Heart left ventricle (tissue), 16 donors: ENCODE measurements around the gene HRH2. TPM values are rescaled to one million over a fixed set of nuclear protein-coding genes. Genes with fewer than 3 reads are reported as not detected.

ENCODE experiments used
- ATAC-seq, 4 donors: fragments of 200-7000 bp; cut with Tn5 transposase; one replicate each; pipeline ENCODE4 v1.9.1; 2020 to 2022; ENCODE audit warnings: moderate library complexity in 4 of 4, mild to moderate bottlenecking in 3 of 4, moderate number of reproducible peaks in 1 of 4
- DNase-seq, 5 donors: peaks; one replicate each; pipeline ENCODE4 v3.0.0-alpha.2; 2020
- H3K27ac ChIP-seq, 12 donors: fragments of 200-600 bp; sonication (generic) in 4 of 12; one replicate each; pipeline versions ENCODE4 v1.5.0 to v1.8.0; 2016 to 2022; ENCODE audit warnings: mild to moderate bottlenecking in 2 of 12
- H3K27me3 ChIP-seq, 9 donors: fragments of 200-600 bp; sonication (generic) in 2 of 9; one replicate each; pipeline versions ENCODE4 v1.5.1 to v1.8.0; 2016 to 2022; ENCODE audit warnings: mild to moderate bottlenecking in 3 of 9
- H3K36me3 ChIP-seq, 9 donors: fragments of 200-600 bp; sonication (generic) in 2 of 9; one replicate each; pipeline versions ENCODE4 v1.5.0 to v1.8.0; 2018 to 2022; ENCODE audit warnings: mild to moderate bottlenecking in 2 of 9
- H3K4me1 ChIP-seq, 12 donors: fragments of 200-600 bp; sonication (generic) in 4 of 12; one replicate each; pipeline versions ENCODE4 v1.5.0 to v1.8.0; 2016 to 2022; ENCODE audit warnings: mild to moderate bottlenecking in 3 of 12
- H3K4me3 ChIP-seq, 12 donors: fragments of 200-600 bp; sonication (generic) in 4 of 12; one replicate each; pipeline versions ENCODE4 v1.5.0 to v1.8.0; 2017 to 2022; ENCODE audit warnings: mild to moderate bottlenecking in 9 of 12, moderate library complexity in 4 of 12
- H3K9me3 ChIP-seq, 12 donors: fragments of 200-600 bp; sonication (generic) in 4 of 12; one replicate each; pipeline versions ENCODE4 v1.5.0 to v1.8.0; 2016 to 2022; ENCODE audit warnings: mild to moderate bottlenecking in 1 of 12
- POLR2A ChIP-seq, 2 donors: fragments of 450-650 bp; IDR thresholded peaks; one replicate each; pipeline ENCODE4 v1.6.1; 2017; ENCODE audit warnings: antibody characterized with exemption in 2 of 2, mild to moderate bottlenecking in 2 of 2, moderate library complexity in 2 of 2
- WGBS, 4 donors: extraction: QIAGEN DNeasy Blood & Tissue Kit in 2 of 4; methylation state at CpG; one replicate each; pipeline versions ENCODE4 v1.1.5 to v1.1.7; 2013 to 2018; 5-methylcytosine and 5-hydroxymethylcytosine counted together
- intact Hi-C, 10 donors: fragments of 100-400 bp; cut with DNase I; formaldehyde crosslinking; loops; one replicate each; pipeline versions ENCODE4 v1.11.1 to v1.14.2; 2022
- polyA plus RNA-seq, 2 donors: library from polyadenylated mRNA; stranded (reverse); fragments of 200-250 nt; gene quantifications; one replicate each; pipeline ENCODE4 v1.2.3, GENCODE V29; 2013
- total RNA-seq, 9 donors: library from RNA; depleted of rRNA in 2 of 9; stranded (reverse); fragments of >200 nt in 2 of 9; fragmentation: NEBNext Ultra II Directional in 3 of 9; extraction: Animal tissue kit (Norgen Biotek cat#: 25700) in 3 of 9; gene quantifications; one replicate each; pipeline versions ENCODE4 v1.1.0 to v1.2.4, GENCODE V29; 2016 to 2023
- TF ChIP-seq, protein P1 (sequence below), 12 donors: fragments of 200-600 bp; sonication (generic) in 4 of 12; IDR thresholded peaks; one replicate each; pipeline versions ENCODE4 v1.5.0 to v1.8.0; 2018 to 2022; ENCODE audit warnings: antibody characterized with exemption in 12 of 12, mild to moderate bottlenecking in 5 of 12
- donor health status: ischemic (EF 13 %, LVEDD 7.1; RV severe dilation, severe dysfunction).
- donor health status: healthy with polysubstance abuse.
- donor health status: DM: no; HTN: yes; CAD: no.
- donor health status: DM: no; HTN: no; CAD: no.
- donor health status: ischemic (EF 25% LVEDD 6.9; RV normal size, moderate dysfunction).
- donor health status: ischemic (EF 25% LVEDD 5.7; RV mildly dilated, moderate dysfunction).
- donor health status: healthy.
- donor health status: DM: yes; HTN: yes; CAD: no.
- donor health status: ischemic (EF 35%, LVEDD 5.7; RV mildly dilated, moderate dysfunction).
- donor health status: nonischemic (EF 11% LVEDD 7.7; RV severe dilation, severe dysfunction).
- donor health status: DM: yes; HTN: yes; CAD: no.
- donor health status: PGD.
- donor health status: ischemic (EF 29% LVEDD 5.4; RV normal size, mild dysfunction).
- donor health status: nonischemic (EF 23%, LVEDD 6.1; RV moderate dilation, normal function).

The HRH2 gene
- total and polyA plus RNA-seq, 11 donors, result 26.0 to 66.0 (median 35.8) TPM

- peaks cover 0 to 4% (median 0%) of the 10 kb centered on the region in 12 donors for H3K9me3 ChIP-seq
- peaks cover 0 to 9% (median 0%) of the 10 kb centered on the region in 12 donors for H3K4me1 ChIP-seq
- no peak overlapping the region for H3K27ac ChIP-seq
- peak overlapping the region in 2 of 12 donors; percentile 12 to 23 for H3K4me3 ChIP-seq
- no peaks in the 10 kb centered on the region for H3K36me3 ChIP-seq
- DNase-seq, result peak in 1 of 5 donors; percentile 57
- peak; percentile 7 to 75 (median 53) for ATAC-seq
- H3K27me3 ChIP-seq, result peaks cover 0 to 34% (median 11%) of the 10 kb centered on the region in 9 donors
- intact Hi-C loops, result loop anchor here in 2 of 10 donors (5.0 to 10.0 kb wide), 2 partner anchors 197 to 226 kb away; no protein-coding TSS in a partner anchor
- TF ChIP-seq, protein P1, sequence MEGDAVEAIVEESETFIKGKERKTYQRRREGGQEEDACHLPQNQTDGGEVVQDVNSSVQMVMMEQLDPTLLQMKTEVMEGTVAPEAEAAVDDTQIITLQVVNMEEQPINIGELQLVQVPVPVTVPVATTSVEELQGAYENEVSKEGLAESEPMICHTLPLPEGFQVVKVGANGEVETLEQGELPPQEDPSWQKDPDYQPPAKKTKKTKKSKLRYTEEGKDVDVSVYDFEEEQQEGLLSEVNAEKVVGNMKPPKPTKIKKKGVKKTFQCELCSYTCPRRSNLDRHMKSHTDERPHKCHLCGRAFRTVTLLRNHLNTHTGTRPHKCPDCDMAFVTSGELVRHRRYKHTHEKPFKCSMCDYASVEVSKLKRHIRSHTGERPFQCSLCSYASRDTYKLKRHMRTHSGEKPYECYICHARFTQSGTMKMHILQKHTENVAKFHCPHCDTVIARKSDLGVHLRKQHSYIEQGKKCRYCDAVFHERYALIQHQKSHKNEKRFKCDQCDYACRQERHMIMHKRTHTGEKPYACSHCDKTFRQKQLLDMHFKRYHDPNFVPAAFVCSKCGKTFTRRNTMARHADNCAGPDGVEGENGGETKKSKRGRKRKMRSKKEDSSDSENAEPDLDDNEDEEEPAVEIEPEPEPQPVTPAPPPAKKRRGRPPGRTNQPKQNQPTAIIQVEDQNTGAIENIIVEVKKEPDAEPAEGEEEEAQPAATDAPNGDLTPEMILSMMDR (IDR thresholded peaks at IDR 0.05), result peak in 2 of 12 donors; percentile 20 to 24
- TF ChIP-seq POLR2A (IDR thresholded peaks at IDR 0.05), result no peak
- WGBS, 4 donors, result 13 to 23% (median 16%) methylated on average over 28 to 33 of the region's 33 CpGs
These were observed 71.3 kb downstream of the HRH2 start for GRCh38 chr5:175728885-175729828.

DNA sequence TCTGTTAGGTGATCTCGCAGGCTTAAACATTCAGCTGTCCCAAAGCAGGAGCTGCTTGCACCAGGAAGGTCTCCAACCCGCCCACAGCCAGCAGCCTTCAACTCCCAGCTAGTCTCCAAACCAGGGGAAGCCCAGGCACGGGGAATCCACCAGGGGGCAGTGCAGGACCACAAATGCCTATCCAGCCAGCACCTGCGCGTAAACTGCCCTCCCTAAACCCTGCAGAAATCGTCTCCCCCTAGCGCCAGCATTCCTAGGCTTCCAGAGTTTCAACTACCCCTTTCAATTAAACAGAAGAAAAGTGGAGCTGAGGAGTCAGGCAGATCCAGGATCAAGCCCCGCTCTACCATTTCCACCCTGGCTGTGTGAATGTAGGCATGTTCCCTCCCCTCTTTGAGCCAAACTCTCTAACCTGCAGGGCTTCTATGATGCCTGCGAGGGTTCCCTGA lies 72.0 kb downstream of the HRH2 start:
- Histone ChIP-seq H3K4me1 (peaks cover 0 to 9% (median 0%) of the 10 kb centered on the region in 12 donors), H3K27me3 (peaks cover 0 to 34% (median 11%) of the 10 kb centered on the region in 9 donors), H3K36me3 (no peaks in the 10 kb centered on the region), H3K27ac (no peak overlapping the region), H3K4me3 (peak overlapping the region in 2 of 12 donors; percentile 12 to 23), H3K9me3 (peaks cover 0 to 4% (median 0%) of the 10 kb centered on the region in 12 donors)
- peak; percentile 87 to 93 (median 88) for DNase-seq
- intact Hi-C loops, result loop anchor here in 2 of 10 donors (5.0 to 10.0 kb wide), 2 partner anchors 198 to 225 kb away; no protein-coding TSS in a partner anchor
- ATAC-seq, result peak; percentile 91 to 97 (median 94)
- WGBS, 4 donors, result 3 to 8% (median 6%) methylated on average over 9 of the region's 9 CpGs
- TF ChIP-seq, protein P1 (IDR thresholded peaks at IDR 0.05), result peak; percentile 81 to 95 (median 88)
- TF ChIP-seq POLR2A (IDR thresholded peaks at IDR 0.05), result no peak

- TF ChIP-seq, protein P1 (IDR thresholded peaks at IDR 0.05), result no peak
- no peak for TF ChIP-seq POLR2A (IDR thresholded peaks at IDR 0.05)
- ATAC-seq, result no peak
- no peaks in the 10 kb centered on the region for H3K36me3 ChIP-seq
- 64 to 88% (median 72%) methylated on average over 3 of the region's 3 CpGs for WGBS, 4 donors
- no peak for DNase-seq
- H3K27me3 ChIP-seq, result peaks cover 0 to 35% (median 11%) of the 10 kb centered on the region in 9 donors
- H3K4me3 ChIP-seq, result no peak overlapping the region
- intact Hi-C loops, result no loop called here
- H3K9me3 ChIP-seq, result peaks cover 0 to 4% (median 0%) of the 10 kb centered on the region in 12 donors
- H3K27ac ChIP-seq, result no peak overlapping the region
- peaks cover 0 to 9% (median 0%) of the 10 kb centered on the region in 12 donors for H3K4me1 ChIP-seq
These were observed 73.3 kb downstream of the HRH2 start for GRCh38 chr5:175731172-175731571.
